HG03159 (cell line): ENCODE data around the gene COL5A3.

Experiments used
- ATAC-seq: cut with Tn5 transposase; IDR thresholded peaks from one replicate; pipeline ENCODE4 v1.9.1; 2021; ENCODE audit warnings: mild to moderate bottlenecking, moderate library complexity; ENCODE audit not compliant: unreplicated experiment

COL5A3 gene

DNA sequence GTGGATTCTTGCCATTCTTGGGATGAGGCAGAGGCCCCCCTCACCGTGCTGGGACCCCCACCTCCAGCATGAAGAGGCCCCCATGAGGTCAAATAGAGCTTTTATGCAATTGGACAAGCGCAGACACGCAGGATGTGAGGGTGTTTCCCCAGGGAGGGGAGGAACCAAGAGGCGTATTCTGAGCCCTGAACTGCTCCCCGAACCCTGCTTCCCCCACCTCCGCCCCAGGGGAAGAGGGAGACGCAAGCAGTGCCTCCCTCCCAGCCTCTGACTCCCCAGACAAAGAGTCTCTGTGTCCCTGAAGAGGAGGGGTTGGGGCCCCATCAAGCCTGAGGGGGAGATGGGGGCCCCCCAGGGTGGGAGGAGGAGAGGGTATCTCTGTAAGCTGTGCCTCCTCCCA, 1.7 kb upstream of the COL5A3 start:
- ATAC-seq, result no peak

DNA sequence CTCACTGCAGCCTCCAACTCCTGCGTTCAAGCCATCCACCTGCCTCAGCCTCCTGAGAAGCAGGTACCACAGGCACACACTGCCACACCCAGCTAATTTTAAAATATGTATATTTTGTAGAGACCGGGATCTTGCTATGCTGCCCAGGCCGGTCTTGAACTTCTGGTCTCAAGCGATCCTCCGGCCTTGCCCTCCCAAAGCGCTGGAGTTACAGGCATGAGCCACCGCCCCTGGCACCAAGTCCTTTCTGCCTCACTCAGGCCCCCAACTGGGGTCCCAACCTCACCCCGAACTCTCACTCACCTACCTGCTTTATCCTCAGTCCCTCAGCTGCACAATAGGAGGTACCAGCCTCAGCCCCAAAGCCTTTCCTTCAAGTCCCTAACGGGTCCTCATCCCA, 635 bp upstream of the COL5A3 start:
- ATAC-seq, result no peak

- ATAC-seq, result no peak
These were observed 535 bp downstream of the COL5A3 start for GRCh38 chr19:10009714-10010224.

DNA sequence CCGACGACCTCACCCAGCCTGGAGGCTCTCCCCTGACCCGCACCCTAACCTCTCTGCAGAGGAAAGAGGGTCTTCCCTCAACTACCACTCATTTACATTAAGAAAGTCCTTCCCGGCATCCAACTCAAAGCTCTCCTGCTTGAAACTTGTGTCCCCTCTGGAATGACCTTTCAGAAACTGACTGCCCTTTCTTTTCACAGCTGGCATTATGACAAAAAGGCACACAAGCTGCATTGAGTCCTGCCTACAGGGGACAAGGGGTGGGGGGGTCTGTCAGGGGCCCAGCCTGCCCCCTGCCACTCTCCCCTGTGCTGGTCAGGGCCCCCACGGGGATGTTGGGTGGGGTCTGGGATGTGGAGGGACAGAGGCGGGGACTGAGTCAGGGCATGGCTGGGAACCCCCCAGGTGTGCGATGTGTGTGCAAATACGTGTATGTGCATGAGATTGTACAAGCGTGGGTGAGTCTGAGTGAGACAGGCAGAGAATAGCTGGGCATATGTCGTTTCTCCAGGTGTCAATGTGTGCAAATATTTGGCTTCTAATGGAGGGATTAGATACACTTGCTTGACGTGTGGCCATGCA, 2.0 kb downstream of the COL5A3 start:
- no peak for ATAC-seq

- ATAC-seq, result no peak
These were observed 2.7 kb downstream of the COL5A3 start for GRCh38 chr19:10007371-10008183.

DNA sequence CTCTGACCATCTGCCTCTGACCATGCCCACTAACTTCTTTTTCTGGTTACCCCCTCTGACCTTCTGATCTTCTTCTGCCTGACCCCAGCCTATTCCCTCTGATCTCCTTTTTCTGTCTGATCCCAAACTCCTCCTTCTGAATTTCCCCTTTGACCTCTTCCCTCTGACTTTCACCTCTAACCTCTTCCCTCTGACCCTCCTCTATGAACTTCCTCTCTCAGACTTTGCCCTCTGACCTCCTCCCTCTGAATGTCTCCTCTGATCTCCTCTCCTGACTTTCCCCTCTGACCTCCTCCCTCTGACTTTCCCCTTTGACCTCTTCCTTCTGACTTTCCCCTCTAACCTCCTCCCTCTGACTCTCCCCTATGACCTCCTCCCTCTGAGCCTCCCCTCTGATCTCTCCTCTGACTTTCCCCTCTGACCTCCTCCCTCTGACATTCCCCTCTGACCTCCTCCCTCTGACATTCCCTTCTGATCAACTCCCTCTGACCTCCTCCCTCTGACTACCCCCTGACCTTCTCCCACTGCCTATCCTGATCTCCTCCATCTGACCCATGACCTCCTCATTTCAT, 3.5 kb downstream of the COL5A3 start:
- no peak for ATAC-seq

- no peak for ATAC-seq
These were observed 4.0 kb downstream of the COL5A3 start for GRCh38 chr19:10006335-10006708.

GRCh38 chr19:10005632-10006334, 4.5 kb downstream of the COL5A3 start:
- no peak for ATAC-seq

DNA sequence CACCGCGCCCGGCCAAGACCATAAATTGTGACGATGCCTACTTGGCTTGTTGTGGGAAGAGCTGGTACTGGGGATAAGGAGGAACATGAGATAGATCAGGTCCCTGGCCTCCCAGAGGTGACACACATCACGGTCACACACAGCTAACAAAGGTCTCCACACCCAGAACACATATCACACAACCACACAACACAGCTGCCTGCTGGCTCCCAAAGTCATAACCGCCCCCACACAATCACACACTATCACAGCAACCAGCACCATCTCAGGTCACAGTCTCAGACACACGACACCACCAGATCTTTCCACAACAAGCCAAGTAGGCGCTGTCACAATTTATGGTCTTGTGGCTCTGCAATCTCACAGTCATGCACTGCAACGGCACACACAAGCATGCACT, 5.7 kb downstream of the COL5A3 start:
- ATAC-seq, result no peak

GRCh38 chr19:10003271-10003670, 7.0 kb downstream of the COL5A3 start:
- ATAC-seq, result no peak

DNA sequence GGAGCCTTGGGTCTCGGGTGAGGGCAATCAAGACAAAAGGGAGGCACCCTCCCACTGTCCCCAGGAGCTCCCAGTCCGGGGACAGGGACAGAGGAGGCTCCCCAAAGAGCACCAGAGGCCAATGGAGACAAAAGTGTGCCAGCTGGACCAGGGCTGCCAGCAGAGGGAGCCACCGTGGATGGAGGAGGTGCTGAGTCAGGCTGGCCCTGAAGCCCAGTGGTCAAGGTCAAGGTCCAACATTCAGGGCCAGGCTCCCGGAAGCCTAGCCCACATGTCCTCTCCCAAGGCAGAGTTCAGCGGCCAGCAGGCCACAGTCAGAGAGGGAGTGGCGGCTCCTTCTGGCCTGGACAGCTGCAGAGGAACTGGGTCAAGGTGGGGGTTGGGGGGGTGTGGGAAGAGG, 8.4 kb downstream of the COL5A3 start:
- ATAC-seq, result no peak

GRCh38 chr19:10000171-10000826, 10.0 kb downstream of the COL5A3 start:
- no peak for ATAC-seq

GRCh38 chr19:9996541-9996940, 13.8 kb downstream of the COL5A3 start:
- no peak for ATAC-seq

DNA sequence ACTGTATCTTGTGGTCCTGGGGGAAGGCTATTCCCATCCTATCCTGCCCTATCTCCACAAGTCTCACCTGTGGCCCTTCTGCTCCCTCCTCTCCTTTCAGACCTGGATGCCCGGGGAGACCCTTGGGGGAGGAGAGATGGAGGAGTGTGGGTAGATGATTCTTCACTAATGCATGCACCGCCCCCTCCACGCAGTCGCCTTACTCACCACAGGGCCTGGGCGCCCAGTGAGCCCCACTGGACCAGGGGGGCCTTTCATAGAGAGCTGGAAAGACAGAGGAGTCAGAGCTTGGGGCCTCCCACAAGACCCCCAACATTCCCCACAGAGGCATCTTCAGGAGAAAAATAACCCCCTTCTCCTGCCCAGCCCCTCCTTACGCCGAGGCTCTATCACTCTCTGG, 14.3 kb downstream of the COL5A3 start:
- ATAC-seq, result no peak

- no peak for ATAC-seq
These were observed 15.2 kb downstream of the COL5A3 start for GRCh38 chr19:9995084-9995483.

DNA sequence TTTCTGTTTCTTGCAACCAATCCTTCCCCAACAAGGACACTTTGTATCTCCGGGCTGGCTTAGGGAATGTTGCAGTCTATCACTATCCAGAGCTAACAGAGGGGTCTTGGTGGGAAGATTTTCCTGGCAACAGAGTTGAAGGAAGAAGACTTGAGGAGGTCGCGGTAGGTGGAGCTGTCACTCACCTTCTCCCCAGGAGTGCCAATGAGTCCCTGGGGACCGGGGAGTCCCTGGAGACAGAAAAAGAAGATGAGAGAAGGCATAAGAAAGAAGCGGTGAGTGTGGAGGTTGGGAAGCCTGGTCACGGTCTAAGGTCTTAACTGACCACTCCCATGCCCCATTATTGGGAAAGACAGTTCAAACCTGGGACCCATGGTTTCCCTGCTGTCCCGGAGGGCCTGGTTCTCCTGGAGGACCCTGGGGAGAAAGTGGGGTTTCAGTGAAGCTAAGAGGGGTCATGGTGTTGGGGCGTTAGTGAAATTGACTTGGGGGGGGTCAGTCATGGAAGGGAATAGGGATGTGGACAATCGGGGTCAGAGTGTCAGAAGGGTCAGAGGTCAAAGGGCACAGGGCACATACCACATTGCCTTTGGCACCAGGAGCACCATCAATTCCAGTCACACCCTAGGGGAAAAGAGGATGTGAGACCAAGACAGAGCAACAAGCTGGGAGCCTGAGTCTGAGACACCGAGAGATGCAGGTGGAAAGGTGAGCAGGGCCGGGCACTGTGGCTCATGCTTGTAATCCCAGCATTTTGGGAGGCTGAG, 18.7 kb downstream of the COL5A3 start:
- no peak for ATAC-seq

DNA sequence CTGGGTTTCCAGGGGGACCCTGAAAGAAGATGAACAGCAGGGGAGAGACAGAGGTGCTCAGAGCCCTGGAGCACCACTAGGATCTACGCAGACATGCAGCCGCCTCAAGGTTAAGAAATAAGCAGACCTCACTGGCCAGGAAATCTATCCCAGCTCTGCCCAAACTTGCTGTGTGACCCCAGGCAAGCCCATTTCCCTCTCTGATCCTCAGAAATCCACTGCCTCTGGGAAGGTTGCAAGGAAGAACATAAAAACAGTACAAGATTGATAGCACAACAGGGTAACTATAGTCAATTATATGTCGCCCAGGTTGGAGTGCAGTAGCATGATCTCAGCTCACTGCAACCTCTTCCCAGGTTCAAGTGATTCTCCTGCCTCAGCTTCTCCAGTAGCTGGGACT, 20.8 kb downstream of the COL5A3 start:
- ATAC-seq, result no peak

DNA sequence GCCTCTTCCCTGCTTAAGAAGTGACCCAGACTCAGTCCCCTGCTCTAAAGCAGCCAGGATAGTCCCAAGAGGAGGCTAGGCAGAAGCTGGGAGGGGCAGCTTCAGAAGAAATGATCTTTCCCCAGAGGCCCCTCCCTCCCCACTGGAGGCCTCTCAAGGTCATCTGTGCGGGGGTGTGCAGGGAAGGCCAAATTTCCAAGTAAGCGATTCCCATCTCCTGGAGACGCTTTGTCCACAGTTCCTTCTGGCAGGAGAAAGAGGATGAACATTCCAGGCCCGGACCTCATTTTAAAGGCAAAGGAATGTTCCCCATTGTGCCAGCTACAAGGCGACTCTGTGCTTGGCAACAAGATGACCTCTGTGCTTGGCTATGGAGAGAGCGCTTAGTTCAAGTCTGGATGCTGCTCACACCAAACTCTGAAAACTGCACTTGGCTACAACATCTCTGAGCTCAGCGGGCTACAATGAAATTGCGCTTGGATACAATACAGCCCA, 23.5 kb downstream of the COL5A3 start:
- no peak for ATAC-seq

DNA sequence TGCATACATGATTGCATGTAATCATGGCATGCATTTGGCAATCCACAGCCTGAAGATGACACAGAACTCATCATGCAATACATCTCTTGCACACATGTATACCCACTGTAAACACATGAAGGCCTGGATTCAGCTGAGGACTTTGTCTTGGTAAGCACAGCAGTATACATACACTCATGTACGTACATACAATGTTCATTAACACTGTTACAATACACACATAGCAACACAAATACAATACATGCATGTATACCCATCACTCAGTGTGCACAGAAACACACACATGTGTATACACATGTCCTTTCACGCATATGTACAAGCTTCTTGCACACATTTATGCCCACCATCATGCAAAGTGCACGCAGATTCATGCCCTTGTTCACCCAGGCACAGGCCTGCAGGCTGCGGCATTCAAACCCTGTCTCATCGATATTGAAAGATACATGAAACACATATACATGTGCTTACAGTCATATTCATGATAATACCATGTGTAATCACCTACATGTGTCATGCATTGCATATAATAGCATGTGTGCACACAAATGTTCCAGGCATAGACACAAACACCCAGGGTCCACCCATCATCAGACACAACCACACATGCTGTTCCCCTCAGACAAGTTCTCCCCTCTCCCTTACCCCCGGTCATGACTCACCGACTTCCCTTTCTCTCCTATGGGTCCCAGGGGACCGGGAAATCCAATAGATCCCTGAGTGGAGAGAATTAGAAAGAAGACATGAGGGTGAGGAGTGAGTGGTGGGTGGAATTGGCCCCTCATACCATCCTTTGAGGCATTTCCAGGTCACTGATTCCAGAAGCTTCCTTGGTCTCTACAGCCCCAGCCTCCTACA, 28.7 kb downstream of the COL5A3 start:
- no peak for ATAC-seq
